Loucy (cell line): ENCODE results near the gene CORO1C.

Experiments
- H2AFZ ChIP-seq: fragments of 200-600 bp; sonication (generic); 2 replicates; pipeline ENCODE4 v1.6.0; 2016; ENCODE audit warnings: antibody characterized with exemption, mild to moderate bottlenecking, low read length, moderate library complexity
- H3F3A ChIP-seq: fragments of 200-600 bp; 2 replicates; pipeline ENCODE4 v1.6.0; 2016; ENCODE audit warnings: antibody characterized with exemption, low read depth, mild to moderate bottlenecking
- H3K27me3 ChIP-seq: fragments of 200-600 bp; sonication (generic); 2 replicates; pipeline ENCODE4 v1.6.1; 2014; ENCODE audit warnings: low read length, mild to moderate bottlenecking; ENCODE audit not compliant: insufficient read depth, poor library complexity, severe bottlenecking
- H3K36me3 ChIP-seq: fragments of 200-600 bp; sonication (generic); 2 replicates; pipeline ENCODE4 v1.6.1; 2016; ENCODE audit warnings: low read length; ENCODE audit not compliant: insufficient read depth
- H3K4me1 ChIP-seq: fragments of 200-600 bp; sonication (generic); 2 replicates; pipeline ENCODE4 v1.5.1; 2014; ENCODE audit warnings: low read length, mild to moderate bottlenecking; ENCODE audit not compliant: insufficient read depth, poor library complexity, severe bottlenecking
- H3K4me2 ChIP-seq: fragments of 200-600 bp; sonication (generic); 2 replicates; pipeline ENCODE4 v1.6.0; 2014; ENCODE audit warnings: antibody characterized with exemption, low read length, low read depth, mild to moderate bottlenecking; ENCODE audit not compliant: poor library complexity, severe bottlenecking
- H3K4me3 ChIP-seq: fragments of 200-600 bp; sonication (generic); 2 replicates; pipeline ENCODE4 v1.5.1; 2014; ENCODE audit warnings: low read length, mild to moderate bottlenecking, mixed read lengths; ENCODE audit not compliant: poor library complexity, severe bottlenecking
- H3K79me2 ChIP-seq: fragments of 200-600 bp; sonication (generic); 2 replicates; pipeline ENCODE4 v1.6.1; 2014; ENCODE audit warnings: low read length; ENCODE audit not compliant: insufficient read depth
- H3K9ac ChIP-seq: fragments of 200-600 bp; sonication (generic); 2 replicates; pipeline ENCODE4 v1.6.0; 2014; ENCODE audit warnings: mild to moderate bottlenecking, low read depth, low read length, moderate library complexity; ENCODE audit not compliant: poor library complexity, severe bottlenecking
- H3K9me2 ChIP-seq: fragments of 200-600 bp; sonication (generic); replicated peaks from 2 replicates; pipeline ENCODE4 v1.6.1; 2016; ENCODE audit warnings: low read depth, low read length, mixed read lengths
- H3K9me3 ChIP-seq: fragments of 200-600 bp; sonication (generic); 2 replicates; pipeline ENCODE4 v1.6.1; 2014; ENCODE audit warnings: mild to moderate bottlenecking, antibody characterized with exemption, low read length, low read depth; ENCODE audit not compliant: insufficient read depth
- H4K20me1 ChIP-seq: fragments of 200-600 bp; sonication (generic); 2 replicates; pipeline ENCODE4 v1.6.0; 2014; ENCODE audit warnings: antibody characterized with exemption, low read length, mild to moderate bottlenecking; ENCODE audit not compliant: insufficient read depth, poor library complexity, severe bottlenecking
- EZH2phosphoT487 ChIP-seq: fragments of 200-600 bp; IDR thresholded peaks from 2 replicates; pipeline ENCODE4 v1.6.1; 2018; ENCODE audit warnings: antibody characterized with exemption, mild to moderate bottlenecking, moderate library complexity, borderline replicate concordance
- TF ChIP-seq, protein P1 (sequence below): fragments of 200-600 bp; sonication (generic); conservative IDR thresholded peaks from 2 replicates; pipeline ENCODE4 v1.5.1; 2014; ENCODE audit warnings: mild to moderate bottlenecking, antibody characterized with exemption, low read length

Gene CORO1C

DNA sequence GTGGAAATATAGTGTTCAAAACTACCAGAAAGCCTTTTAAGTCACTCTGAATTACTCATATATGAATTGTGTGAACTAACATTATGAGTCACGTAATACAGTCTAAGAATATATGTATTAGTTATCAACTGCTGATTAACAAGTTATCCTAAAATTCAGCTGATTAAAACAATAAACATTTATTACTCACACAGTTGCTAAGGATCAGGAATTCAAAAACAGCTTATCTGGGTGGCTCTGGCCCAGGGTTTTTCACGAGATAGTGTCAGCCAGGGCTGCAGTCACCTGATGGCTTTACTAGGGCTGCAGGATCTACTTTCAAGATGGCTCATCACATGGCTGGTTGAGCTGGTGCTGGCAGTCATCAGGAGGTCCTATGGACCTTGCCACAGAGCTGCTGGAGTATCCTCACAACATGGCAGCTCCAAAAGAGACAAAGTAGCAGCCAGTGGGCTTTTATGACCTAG, 36.5 kb downstream of the CORO1C start:
- H3K9me3 ChIP-seq = no peaks in the 10 kb centered on the region
- TF ChIP-seq, protein P1, sequence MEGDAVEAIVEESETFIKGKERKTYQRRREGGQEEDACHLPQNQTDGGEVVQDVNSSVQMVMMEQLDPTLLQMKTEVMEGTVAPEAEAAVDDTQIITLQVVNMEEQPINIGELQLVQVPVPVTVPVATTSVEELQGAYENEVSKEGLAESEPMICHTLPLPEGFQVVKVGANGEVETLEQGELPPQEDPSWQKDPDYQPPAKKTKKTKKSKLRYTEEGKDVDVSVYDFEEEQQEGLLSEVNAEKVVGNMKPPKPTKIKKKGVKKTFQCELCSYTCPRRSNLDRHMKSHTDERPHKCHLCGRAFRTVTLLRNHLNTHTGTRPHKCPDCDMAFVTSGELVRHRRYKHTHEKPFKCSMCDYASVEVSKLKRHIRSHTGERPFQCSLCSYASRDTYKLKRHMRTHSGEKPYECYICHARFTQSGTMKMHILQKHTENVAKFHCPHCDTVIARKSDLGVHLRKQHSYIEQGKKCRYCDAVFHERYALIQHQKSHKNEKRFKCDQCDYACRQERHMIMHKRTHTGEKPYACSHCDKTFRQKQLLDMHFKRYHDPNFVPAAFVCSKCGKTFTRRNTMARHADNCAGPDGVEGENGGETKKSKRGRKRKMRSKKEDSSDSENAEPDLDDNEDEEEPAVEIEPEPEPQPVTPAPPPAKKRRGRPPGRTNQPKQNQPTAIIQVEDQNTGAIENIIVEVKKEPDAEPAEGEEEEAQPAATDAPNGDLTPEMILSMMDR = no peak
- peaks cover 3% of the 10 kb centered on the region for H4K20me1 ChIP-seq
- H3K36me3 ChIP-seq = peaks cover 34% of the 10 kb centered on the region; the same call in 1 of the 2 replicates
- peaks cover 56% of the 10 kb centered on the region for H3K4me1 ChIP-seq
- H3F3A ChIP-seq = peaks cover 18% of the 10 kb centered on the region
- H2AFZ ChIP-seq = no peak overlapping the region
- no peaks in the 10 kb centered on the region for H3K27me3 ChIP-seq
- no peak overlapping the region for H3K4me2 ChIP-seq
- H3K79me2 ChIP-seq = peaks cover 76% of the 10 kb centered on the region
- no peak overlapping the region for H3K9ac ChIP-seq
- no peak overlapping the region for H3K4me3 ChIP-seq
- no peaks in the 10 kb centered on the region for H3K9me2 ChIP-seq

DNA sequence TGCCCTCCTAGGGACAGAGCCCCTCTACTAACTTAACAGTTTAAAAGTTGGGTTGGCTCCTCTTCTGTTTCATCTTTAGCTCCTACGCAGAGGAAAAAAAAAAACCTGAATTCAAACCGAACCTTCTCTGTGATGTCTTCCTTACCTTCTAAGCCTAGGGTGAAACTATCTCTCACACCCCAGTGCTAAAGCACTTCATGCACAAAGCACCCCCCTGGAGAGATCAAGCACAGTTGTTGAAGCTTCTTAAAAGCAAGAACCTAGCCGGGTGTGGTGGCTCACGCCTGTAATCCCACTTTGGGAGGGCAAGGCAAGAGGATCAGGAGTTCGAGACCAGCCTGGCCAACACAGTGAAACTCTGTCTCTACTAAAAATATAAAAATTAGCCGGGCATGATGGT, 37.6 kb downstream of the CORO1C start:
- Histone ChIP-seq H3K36me3 (peaks cover 23% of the 10 kb centered on the region; the same call in 1 of the 2 replicates), H3K4me2 (no peak overlapping the region), H3K9me2 (no peaks in the 10 kb centered on the region), H3K4me1 (peaks cover 66% of the 10 kb centered on the region), H3K9me3 (no peaks in the 10 kb centered on the region), H3K79me2 (peaks cover 76% of the 10 kb centered on the region), H3K4me3 (no peak overlapping the region), H4K20me1 (peaks cover 3% of the 10 kb centered on the region), H3K9ac (peak overlapping the region; percentile 6), H2AFZ (no peak overlapping the region), H3F3A (peaks cover 23% of the 10 kb centered on the region), H3K27me3 (no peaks in the 10 kb centered on the region)
- TF ChIP-seq, protein P1 = no peak
- no peak for TF ChIP-seq EZH2phosphoT487

GRCh38 chr12:108693186-108693730, 38.1 kb downstream of the CORO1C start:
- Histone ChIP-seq H3K79me2 (peaks cover 78% of the 10 kb centered on the region), H3K27me3 (no peaks in the 10 kb centered on the region), H3K9me2 (no peaks in the 10 kb centered on the region), H3K4me1 (peaks cover 70% of the 10 kb centered on the region), H3F3A (peaks cover 23% of the 10 kb centered on the region), H3K9me3 (no peaks in the 10 kb centered on the region), H3K4me2 (no peak overlapping the region), H4K20me1 (peaks cover 3% of the 10 kb centered on the region), H3K36me3 (peaks cover 20% of the 10 kb centered on the region; the same call in 1 of the 2 replicates), H3K9ac (peak overlapping the region; percentile 77), H3K4me3 (no peak overlapping the region), H2AFZ (no peak overlapping the region)
- TF ChIP-seq, protein P1 = no peak
- no peak for TF ChIP-seq EZH2phosphoT487
